SK-N-SH (cell line): ENCODE results near the gene MRPS22.

Experiments used
- ELF1 ChIP-seq: IDR thresholded peaks from 2 replicates; pipeline ENCODE4 v1.4.0; 2012
- EP300 ChIP-seq, 2 experiments: IDR thresholded peaks; 2 replicates each; pipeline versions ENCODE4 v1.4.0 to v1.6.1; 2012; ENCODE audit warnings: borderline replicate concordance in 1 of 2, low read depth in 1 of 2, low read length in 1 of 2
- EZH2phosphoT487 ChIP-seq: fragments of 200-600 bp; sonication (generic); IDR thresholded peaks from 2 replicates; pipeline ENCODE4 v1.6.1; 2017; ENCODE audit warnings: low read depth, mixed run types, mild to moderate bottlenecking, antibody characterized with exemption, moderate library complexity, borderline replicate concordance
- FOSL2 ChIP-seq: IDR thresholded peaks from 2 replicates; pipeline ENCODE4 v1.4.0; 2012; ENCODE audit warnings: low read depth, mild to moderate bottlenecking, moderate library complexity, borderline replicate concordance
- GABPA ChIP-seq: IDR thresholded peaks from 2 replicates; pipeline ENCODE4 v1.4.0; 2012; ENCODE audit warnings: low read depth, mild to moderate bottlenecking
- GATA2 ChIP-seq: sonication (generic); formaldehyde crosslinking; IDR thresholded peaks from 2 replicates; pipeline ENCODE4 v1.5.0; 2020; ENCODE audit warnings: mild to moderate bottlenecking, missing genetic modification reagents
- MXI1 ChIP-seq: IDR thresholded peaks from 2 replicates; pipeline ENCODE4 v1.6.1; 2012; ENCODE audit warnings: mild to moderate bottlenecking, low read depth, low read length, improper control_type of control experiment
- POLR2AphosphoS5 ChIP-seq: IDR thresholded peaks from 2 replicates; pipeline ENCODE4 v1.6.1; 2012; ENCODE audit warnings: low read depth, low read length
- RAD21 ChIP-seq: IDR thresholded peaks from 2 replicates; pipeline ENCODE4 v1.6.1; 2012; ENCODE audit warnings: mild to moderate bottlenecking, low read length
- SIN3A ChIP-seq: IDR thresholded peaks from 2 replicates; pipeline ENCODE4 v1.6.1; 2012; ENCODE audit warnings: low read depth, mild to moderate bottlenecking, low read length, moderate library complexity, borderline replicate concordance
- TF ChIP-seq, protein P1 (sequence below): fragments of 200-600 bp; sonication (generic); IDR thresholded peaks from 2 replicates; pipeline ENCODE4 v1.6.1; 2017; ENCODE audit warnings: antibody characterized with exemption, mild to moderate bottlenecking, moderate library complexity
- TF ChIP-seq, protein P2 (sequence below): IDR thresholded peaks from 2 replicates; pipeline ENCODE4; 2012
- TF ChIP-seq, protein P3 (sequence below): IDR thresholded peaks from 2 replicates; pipeline ENCODE4 v1.4.0; 2012; ENCODE audit warnings: low read depth, borderline replicate concordance
- TF ChIP-seq, protein P4 (sequence below): fragments of 150-350 bp; IDR thresholded peaks from 2 replicates; pipeline ENCODE4 v1.6.1; 2016; ENCODE audit warnings: mild to moderate bottlenecking, low read depth, low read length

DNA sequence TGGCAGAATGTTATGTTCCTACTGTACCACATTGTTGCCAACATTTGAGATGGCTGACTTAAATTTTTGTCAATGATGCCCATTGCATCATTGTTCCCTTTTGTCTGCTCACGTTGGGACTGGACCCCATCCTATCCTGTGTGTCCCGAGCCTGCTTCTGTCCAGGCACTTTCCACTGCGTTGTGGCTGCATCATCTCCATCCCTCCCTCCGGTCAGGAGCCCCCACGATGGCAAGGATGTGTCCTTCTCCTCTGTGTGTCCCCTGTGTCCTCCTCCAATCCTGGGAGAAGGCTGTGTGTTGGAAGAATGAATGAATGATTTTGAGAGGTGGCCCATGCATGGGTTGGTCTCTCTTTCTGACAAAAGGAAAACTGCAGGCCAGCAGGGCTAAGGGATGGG lies 19.4 kb upstream of the MRPS22 start:
- TF ChIP-seq EP300 (IDR thresholded peaks at IDR 0.05; ENCODE audit: borderline replicate concordance in 1 of 2, low read depth in 1 of 2, low read length in 1 of 2) (no peak), POLR2AphosphoS5 (no peak), ELF1 (no peak), GATA2 (CRISPR knock-in tag) (no peak), RAD21 (no peak), MXI1 (no peak), GABPA (no peak), FOSL2 (no peak), SIN3A (no peak), EZH2phosphoT487 (no peak)
- TF ChIP-seq, protein P1, sequence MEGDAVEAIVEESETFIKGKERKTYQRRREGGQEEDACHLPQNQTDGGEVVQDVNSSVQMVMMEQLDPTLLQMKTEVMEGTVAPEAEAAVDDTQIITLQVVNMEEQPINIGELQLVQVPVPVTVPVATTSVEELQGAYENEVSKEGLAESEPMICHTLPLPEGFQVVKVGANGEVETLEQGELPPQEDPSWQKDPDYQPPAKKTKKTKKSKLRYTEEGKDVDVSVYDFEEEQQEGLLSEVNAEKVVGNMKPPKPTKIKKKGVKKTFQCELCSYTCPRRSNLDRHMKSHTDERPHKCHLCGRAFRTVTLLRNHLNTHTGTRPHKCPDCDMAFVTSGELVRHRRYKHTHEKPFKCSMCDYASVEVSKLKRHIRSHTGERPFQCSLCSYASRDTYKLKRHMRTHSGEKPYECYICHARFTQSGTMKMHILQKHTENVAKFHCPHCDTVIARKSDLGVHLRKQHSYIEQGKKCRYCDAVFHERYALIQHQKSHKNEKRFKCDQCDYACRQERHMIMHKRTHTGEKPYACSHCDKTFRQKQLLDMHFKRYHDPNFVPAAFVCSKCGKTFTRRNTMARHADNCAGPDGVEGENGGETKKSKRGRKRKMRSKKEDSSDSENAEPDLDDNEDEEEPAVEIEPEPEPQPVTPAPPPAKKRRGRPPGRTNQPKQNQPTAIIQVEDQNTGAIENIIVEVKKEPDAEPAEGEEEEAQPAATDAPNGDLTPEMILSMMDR: no peak
- TF ChIP-seq, protein P2, sequence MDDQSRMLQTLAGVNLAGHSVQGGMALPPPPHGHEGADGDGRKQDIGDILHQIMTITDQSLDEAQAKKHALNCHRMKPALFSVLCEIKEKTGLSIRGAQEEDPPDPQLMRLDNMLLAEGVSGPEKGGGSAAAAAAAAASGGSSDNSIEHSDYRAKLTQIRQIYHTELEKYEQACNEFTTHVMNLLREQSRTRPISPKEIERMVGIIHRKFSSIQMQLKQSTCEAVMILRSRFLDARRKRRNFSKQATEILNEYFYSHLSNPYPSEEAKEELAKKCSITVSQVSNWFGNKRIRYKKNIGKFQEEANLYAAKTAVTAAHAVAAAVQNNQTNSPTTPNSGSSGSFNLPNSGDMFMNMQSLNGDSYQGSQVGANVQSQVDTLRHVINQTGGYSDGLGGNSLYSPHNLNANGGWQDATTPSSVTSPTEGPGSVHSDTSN: no peak
- TF ChIP-seq, protein P3, sequence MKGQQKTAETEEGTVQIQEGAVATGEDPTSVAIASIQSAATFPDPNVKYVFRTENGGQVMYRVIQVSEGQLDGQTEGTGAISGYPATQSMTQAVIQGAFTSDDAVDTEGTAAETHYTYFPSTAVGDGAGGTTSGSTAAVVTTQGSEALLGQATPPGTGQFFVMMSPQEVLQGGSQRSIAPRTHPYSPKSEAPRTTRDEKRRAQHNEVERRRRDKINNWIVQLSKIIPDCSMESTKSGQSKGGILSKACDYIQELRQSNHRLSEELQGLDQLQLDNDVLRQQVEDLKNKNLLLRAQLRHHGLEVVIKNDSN: no peak
- TF ChIP-seq, protein P4, sequence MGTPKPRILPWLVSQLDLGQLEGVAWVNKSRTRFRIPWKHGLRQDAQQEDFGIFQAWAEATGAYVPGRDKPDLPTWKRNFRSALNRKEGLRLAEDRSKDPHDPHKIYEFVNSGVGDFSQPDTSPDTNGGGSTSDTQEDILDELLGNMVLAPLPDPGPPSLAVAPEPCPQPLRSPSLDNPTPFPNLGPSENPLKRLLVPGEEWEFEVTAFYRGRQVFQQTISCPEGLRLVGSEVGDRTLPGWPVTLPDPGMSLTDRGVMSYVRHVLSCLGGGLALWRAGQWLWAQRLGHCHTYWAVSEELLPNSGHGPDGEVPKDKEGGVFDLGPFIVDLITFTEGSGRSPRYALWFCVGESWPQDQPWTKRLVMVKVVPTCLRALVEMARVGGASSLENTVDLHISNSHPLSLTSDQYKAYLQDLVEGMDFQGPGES: no peak
